ENCODE measurements around the gene SPAG7.

The SPAG7 gene

DNA sequence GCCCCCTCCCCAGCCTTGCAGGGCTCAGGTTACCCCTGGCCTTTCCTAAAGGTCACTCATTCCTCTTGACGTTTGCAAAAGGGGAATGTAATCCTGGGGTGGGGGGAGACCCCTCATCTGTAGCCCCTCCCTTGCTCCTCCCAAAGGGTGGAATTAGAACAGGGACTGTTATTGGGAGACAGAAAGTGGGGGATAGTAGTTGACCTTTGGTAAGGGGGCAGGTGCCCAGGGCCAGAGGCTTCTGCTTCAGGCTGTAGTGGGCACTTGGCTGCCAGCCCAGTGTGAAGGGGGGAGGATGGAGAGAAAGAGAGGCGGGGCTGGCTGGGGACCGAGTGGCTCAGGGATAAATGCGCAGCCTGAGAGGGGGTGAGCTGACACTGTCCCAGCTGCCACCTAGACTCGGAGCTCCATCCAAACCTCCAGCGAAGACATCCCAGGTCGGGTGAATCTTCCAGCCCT is 16.8 kb downstream of the SPAG7 start, which contains the start of gene ENO3:
TSS of gene ENO3 (plus strand) at position 374 of the 459 bp plus-strand sequence. CDS start 711 bp downstream, outside the sequence.
- TF ChIP-seq, protein P1, sequence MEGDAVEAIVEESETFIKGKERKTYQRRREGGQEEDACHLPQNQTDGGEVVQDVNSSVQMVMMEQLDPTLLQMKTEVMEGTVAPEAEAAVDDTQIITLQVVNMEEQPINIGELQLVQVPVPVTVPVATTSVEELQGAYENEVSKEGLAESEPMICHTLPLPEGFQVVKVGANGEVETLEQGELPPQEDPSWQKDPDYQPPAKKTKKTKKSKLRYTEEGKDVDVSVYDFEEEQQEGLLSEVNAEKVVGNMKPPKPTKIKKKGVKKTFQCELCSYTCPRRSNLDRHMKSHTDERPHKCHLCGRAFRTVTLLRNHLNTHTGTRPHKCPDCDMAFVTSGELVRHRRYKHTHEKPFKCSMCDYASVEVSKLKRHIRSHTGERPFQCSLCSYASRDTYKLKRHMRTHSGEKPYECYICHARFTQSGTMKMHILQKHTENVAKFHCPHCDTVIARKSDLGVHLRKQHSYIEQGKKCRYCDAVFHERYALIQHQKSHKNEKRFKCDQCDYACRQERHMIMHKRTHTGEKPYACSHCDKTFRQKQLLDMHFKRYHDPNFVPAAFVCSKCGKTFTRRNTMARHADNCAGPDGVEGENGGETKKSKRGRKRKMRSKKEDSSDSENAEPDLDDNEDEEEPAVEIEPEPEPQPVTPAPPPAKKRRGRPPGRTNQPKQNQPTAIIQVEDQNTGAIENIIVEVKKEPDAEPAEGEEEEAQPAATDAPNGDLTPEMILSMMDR (conservative IDR thresholded peaks at IDR 0.05; ENCODE audit: low read depth, low read length) = no peak
- no peak within 1 kb of the TSS for H2AFZ ChIP-seq (ENCODE audit: low read depth)

DNA sequence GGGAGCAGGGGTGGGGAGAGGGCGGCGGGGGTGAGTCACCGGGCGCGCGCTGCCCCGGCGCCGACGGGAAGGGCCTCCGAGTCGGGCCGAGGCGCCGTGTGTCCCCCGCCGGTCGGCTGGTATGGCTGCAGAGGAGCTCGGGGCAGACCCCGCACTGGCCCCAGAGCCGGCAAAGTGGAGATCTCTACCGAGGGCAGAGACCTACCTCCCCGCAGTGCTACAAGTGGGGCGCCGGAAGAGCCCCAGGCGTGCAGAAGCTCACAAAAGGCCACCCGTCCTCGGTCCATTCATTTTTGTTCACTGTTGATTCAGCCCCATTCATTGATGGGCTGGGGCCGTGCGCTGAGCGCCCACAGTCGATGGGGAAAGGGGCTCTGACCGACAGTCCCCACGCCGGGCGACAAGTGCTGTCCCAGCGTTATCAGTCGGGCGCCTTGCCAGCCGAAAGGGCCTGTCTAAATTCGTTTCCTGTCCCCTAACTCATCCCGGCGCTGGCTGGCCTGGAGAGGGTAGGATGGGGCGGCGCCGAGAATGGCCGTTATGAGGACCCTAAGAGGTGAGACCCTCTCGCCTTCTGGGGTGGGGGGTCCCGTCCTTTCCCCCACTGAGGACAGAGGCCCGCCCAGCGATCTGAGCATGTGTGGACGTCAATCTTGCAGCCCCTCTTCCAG is 17.4 kb downstream of the SPAG7 start:
- Histone ChIP-seq H2AFZ (ENCODE audit: low read depth) (no peak overlapping the region), H3K9ac (peak overlapping the region; percentile 66), H3K4me1 (ENCODE audit: low read depth, poor library complexity, severe bottlenecking) (no peaks in the 10 kb centered on the region), H3K27me3 (ENCODE audit: insufficient read depth, low read depth) (no peaks in the 10 kb centered on the region), H3K4me3 (IDR thresholded peaks at IDR 0.05; ENCODE audit: insufficient read depth, low read depth, low read length) (no peak overlapping the region), H3K4me2 (peak overlapping the region; percentile 51; the same call in 1 of the 2 replicates), H3K36me3 (ENCODE audit: insufficient read depth) (no peaks in the 10 kb centered on the region), H4K20me1 (ENCODE audit: insufficient read depth) (no peaks in the 10 kb centered on the region), H3K27ac (peak overlapping the region; percentile 85), H3K79me2 (ENCODE audit: insufficient read depth, low read depth) (peaks cover 8% of the 10 kb centered on the region; the same call in 1 of the 2 replicates)
- TF ChIP-seq, protein P1 (conservative IDR thresholded peaks at IDR 0.05; ENCODE audit: low read depth, low read length) = no peak

More for the DNA sequence above, 16.8 kb downstream of the SPAG7 start, which contains the start of gene ENO3:
- H3K36me3 ChIP-seq (ENCODE audit: insufficient read depth) = no peaks in the 10 kb centered on the region
- peaks cover 8% of the 10 kb centered on the region; the same call in 1 of the 2 replicates for H3K79me2 ChIP-seq (ENCODE audit: insufficient read depth, low read depth)
- no peaks in the 10 kb centered on the region for H3K27me3 ChIP-seq (ENCODE audit: insufficient read depth, low read depth)
- no peaks in the 10 kb centered on the region for H4K20me1 ChIP-seq (ENCODE audit: insufficient read depth)
- H3K27ac ChIP-seq = peak within 1 kb of the TSS; percentile 85
- H3K4me3 ChIP-seq (IDR thresholded peaks at IDR 0.05; ENCODE audit: insufficient read depth, low read depth, low read length) = no peak within 1 kb of the TSS
- no peaks in the 10 kb centered on the region for H3K4me1 ChIP-seq (ENCODE audit: low read depth, poor library complexity, severe bottlenecking)
- H3K4me2 ChIP-seq = peak within 1 kb of the TSS; percentile 51
- peak within 1 kb of the TSS; percentile 66 for H3K9ac ChIP-seq

DNA sequence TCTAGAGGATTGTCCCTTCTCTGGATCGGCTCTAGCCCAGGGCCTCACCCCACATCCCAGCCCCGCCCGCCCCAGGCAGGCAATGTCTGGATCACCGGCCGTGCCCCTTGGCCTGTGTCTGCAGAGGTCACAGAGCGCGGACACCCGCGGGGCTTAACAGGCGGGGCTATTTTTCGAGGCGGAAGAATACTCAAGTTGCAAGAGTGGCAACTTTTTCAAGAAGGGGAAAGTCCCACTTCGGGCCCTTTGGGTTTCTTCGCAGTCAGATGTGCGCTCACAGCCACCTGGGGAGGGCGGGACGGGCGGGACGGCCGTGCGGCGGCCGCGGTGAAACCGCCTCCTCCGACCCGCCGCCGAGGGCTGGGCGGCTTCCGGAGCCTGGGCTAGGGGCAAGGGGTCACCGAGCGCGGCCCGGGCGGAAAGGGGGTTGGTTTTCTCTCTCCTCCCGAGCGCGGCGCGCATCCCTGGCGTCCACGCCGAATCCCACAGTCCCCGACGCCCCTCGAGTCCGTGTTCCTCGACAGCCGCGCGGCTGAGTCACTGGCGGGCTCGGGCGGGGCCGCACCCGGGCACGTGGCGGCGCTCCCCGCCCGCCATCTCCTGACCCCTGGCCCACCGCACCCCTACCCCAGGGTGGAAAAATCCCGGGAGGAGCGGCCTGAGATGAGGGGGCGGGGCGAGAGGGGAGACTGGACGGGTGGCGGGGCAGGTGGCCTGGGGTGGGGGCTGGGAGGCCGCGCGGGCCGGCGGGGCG is 18.1 kb downstream of the SPAG7 start:
- H3K4me1 ChIP-seq (ENCODE audit: low read depth, poor library complexity, severe bottlenecking) = no peaks in the 10 kb centered on the region
- H3K4me3 ChIP-seq (IDR thresholded peaks at IDR 0.05; ENCODE audit: insufficient read depth, low read depth, low read length) = no peak overlapping the region
- no peaks in the 10 kb centered on the region for H3K27me3 ChIP-seq (ENCODE audit: insufficient read depth, low read depth)
- no peak overlapping the region for H2AFZ ChIP-seq (ENCODE audit: low read depth)
- no peak overlapping the region for H3K4me2 ChIP-seq
- H3K9ac ChIP-seq = peak overlapping the region; percentile 66
- TF ChIP-seq, protein P1 (conservative IDR thresholded peaks at IDR 0.05; ENCODE audit: low read depth, low read length) = no peak
- peak overlapping the region; percentile 85 for H3K27ac ChIP-seq
- H3K79me2 ChIP-seq (ENCODE audit: insufficient read depth, low read depth) = peaks cover 8% of the 10 kb centered on the region; the same call in 1 of the 2 replicates
- no peaks in the 10 kb centered on the region for H3K36me3 ChIP-seq (ENCODE audit: insufficient read depth)
- H4K20me1 ChIP-seq (ENCODE audit: insufficient read depth) = no peaks in the 10 kb centered on the region

DNA sequence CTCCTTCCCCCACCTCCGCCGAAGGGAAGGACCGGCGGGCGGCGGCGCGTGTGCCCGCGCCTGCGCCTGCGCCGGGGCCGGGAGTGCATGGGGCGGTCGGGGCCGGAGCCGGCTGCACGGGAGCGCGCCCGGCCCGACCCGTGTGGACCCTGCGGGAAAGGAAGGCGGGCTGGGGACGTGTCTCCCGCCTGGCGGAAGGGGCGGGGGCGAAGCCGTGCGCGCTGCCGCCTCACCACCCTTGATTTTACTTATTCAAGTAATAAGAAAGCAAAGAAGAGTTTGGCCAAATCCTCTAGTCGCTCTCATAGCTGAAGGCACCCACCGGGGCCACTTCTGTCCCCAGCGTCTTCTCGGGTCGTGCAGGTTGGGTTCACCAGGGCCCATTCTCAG is 18.7 kb downstream of the SPAG7 start:
- H3K36me3 ChIP-seq (ENCODE audit: insufficient read depth) = no peaks in the 10 kb centered on the region
- no peak overlapping the region for H3K4me2 ChIP-seq
- H3K27me3 ChIP-seq (ENCODE audit: insufficient read depth, low read depth) = no peaks in the 10 kb centered on the region
- H3K9ac ChIP-seq = peak overlapping the region; percentile 66; the same call in 1 of the 2 replicates
- peaks cover 8% of the 10 kb centered on the region; the same call in 1 of the 2 replicates for H3K79me2 ChIP-seq (ENCODE audit: insufficient read depth, low read depth)
- TF ChIP-seq, protein P1 (conservative IDR thresholded peaks at IDR 0.05; ENCODE audit: low read depth, low read length) = no peak
- no peaks in the 10 kb centered on the region for H3K4me1 ChIP-seq (ENCODE audit: low read depth, poor library complexity, severe bottlenecking)
- H3K4me3 ChIP-seq (IDR thresholded peaks at IDR 0.05; ENCODE audit: insufficient read depth, low read depth, low read length) = no peak overlapping the region
- H3K27ac ChIP-seq = peak overlapping the region; percentile 85
- no peak overlapping the region for H2AFZ ChIP-seq (ENCODE audit: low read depth)
- no peaks in the 10 kb centered on the region for H4K20me1 ChIP-seq (ENCODE audit: insufficient read depth)

Data from KMS-11 (cell line).